Ovary (tissue), 3 donors: ENCODE measurements around the gene CAPN5.

ENCODE experiments used
- CTCF ChIP-seq, 3 donors: fragments of 450-650 bp in 2 of 3; fragments of 200-600 bp in 1 of 3; IDR thresholded peaks; one replicate each; pipeline versions ENCODE4 v1.5.1 to v1.8.0; 2016 to 2022; ENCODE audit warnings: antibody characterized with exemption in 3 of 3, mild to moderate bottlenecking in 1 of 3
- EP300 ChIP-seq: sonication (generic); formaldehyde crosslinking; IDR thresholded peaks from one replicate; pipeline ENCODE4 v1.6.1; 2017; ENCODE audit warnings: antibody characterized with exemption
- POLR2A ChIP-seq: fragments of 450-650 bp; IDR thresholded peaks from one replicate; pipeline ENCODE4 v1.6.1; 2017; ENCODE audit warnings: antibody characterized with exemption, mild to moderate bottlenecking, moderate library complexity
- donor health status: DM: no; HTN: no; CAD: no.

DNA sequence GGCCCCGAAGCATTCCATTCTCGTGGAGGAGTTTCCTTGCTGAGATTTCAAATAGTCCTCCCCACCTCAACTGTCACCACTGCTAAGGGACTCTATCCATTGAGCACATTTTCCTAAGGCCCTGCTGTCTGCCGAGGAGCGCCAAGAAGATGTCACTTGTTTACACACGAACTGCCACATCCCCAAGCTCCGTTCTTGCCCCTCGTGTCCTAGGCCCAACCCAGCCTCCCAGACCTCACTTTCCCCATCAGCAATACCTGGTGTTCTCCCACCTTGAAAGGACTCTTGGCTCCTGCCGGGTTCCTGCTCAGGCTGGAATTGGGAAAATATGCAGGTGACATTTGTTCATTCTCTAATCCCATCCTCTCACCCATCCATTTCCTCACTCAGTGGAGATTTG, 57.3 kb downstream of the CAPN5 start:
- no peak for TF ChIP-seq CTCF (IDR thresholded peaks at IDR 0.05)
- no peak for TF ChIP-seq POLR2A
- no peak for TF ChIP-seq EP300
